Fibroblast of mammary gland (primary cell): ENCODE data around the gene EIF1AD.

Source experiments
- DNase-seq: peaks from one replicate; pipeline ENCODE4 v3.0.0-alpha.2; 2010; ENCODE audit warnings: low read depth
- H3K4me3 ChIP-seq: 2 replicates; pipeline ENCODE4 v1.5.1; 2011; ENCODE audit warnings: low read depth, mild to moderate bottlenecking, low read length, moderate library complexity; ENCODE audit not compliant: control insufficient read depth
- TF ChIP-seq, protein P1 (sequence below): conservative IDR thresholded peaks from 2 replicates; pipeline ENCODE4 v1.5.1; 2011; ENCODE audit warnings: low read depth, low read length, inconsistent platforms; ENCODE audit not compliant: control insufficient read depth, insufficient read depth

Gene EIF1AD

DNA sequence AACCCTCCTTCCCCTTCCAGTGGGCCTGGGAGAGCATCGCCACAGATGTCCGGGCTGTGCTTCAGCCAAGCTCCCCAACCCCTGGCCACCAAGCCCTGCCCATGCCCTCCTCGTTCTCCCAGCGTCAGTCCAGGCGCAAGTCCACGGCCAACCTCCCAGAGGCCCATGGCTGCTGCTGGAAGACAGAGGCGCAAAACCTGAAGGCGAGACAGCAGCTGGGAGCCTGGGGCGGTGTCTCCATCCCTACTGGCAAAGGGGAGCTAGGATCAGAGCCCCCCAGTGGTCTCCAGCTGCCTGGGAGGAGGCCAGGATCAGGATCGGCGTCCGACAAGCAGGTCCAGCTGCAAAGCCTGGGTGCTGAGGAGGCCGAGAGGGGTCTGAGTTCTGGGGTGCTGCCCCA lies 54.8 kb downstream of the EIF1AD start:
- no peak overlapping the region for H3K4me3 ChIP-seq
- DNase-seq = no peak
- TF ChIP-seq, protein P1, sequence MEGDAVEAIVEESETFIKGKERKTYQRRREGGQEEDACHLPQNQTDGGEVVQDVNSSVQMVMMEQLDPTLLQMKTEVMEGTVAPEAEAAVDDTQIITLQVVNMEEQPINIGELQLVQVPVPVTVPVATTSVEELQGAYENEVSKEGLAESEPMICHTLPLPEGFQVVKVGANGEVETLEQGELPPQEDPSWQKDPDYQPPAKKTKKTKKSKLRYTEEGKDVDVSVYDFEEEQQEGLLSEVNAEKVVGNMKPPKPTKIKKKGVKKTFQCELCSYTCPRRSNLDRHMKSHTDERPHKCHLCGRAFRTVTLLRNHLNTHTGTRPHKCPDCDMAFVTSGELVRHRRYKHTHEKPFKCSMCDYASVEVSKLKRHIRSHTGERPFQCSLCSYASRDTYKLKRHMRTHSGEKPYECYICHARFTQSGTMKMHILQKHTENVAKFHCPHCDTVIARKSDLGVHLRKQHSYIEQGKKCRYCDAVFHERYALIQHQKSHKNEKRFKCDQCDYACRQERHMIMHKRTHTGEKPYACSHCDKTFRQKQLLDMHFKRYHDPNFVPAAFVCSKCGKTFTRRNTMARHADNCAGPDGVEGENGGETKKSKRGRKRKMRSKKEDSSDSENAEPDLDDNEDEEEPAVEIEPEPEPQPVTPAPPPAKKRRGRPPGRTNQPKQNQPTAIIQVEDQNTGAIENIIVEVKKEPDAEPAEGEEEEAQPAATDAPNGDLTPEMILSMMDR = no peak

DNA sequence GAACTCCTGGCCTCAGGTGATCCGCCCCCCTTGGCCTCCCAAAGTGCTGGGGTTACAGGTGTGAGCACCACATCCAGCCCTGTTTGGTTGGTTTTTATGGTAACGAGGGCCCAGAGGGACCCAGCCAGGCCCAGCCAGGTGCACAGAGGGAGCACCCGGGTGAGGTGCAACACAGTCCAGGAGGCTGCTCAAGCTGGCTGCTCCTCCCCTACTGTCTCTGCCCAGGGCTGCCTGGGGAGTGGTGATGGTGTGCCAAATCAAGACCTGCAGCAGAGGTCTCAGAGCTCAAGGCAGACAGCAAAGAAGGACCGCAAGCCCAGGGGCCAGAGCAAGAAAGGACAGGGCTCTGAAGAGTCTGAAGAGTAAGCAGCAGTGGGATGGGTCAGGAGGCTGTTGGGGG lies 55.3 kb downstream of the EIF1AD start:
- no peak overlapping the region for H3K4me3 ChIP-seq
- DNase-seq = no peak
- TF ChIP-seq, protein P1 = no peak
